Breast epithelium (tissue), 4 donors: ENCODE measurements around the gene CNOT10. TPM values are rescaled to one million over a fixed set of nuclear protein-coding genes. Genes with fewer than 3 reads are reported as not detected.

Source experiments
- DNase-seq, 2 donors: peaks; one replicate each; pipeline ENCODE4 v3.0.0-alpha.2; 2019; ENCODE audit warnings: low spot score in 2 of 2
- H3K27ac ChIP-seq, 2 donors: fragments of 200-600 bp; sonication (generic) in 1 of 2; one replicate each; pipeline ENCODE4 v1.5.1; 2016 to 2019; ENCODE audit warnings: mild to moderate bottlenecking in 1 of 2
- H3K27me3 ChIP-seq, 2 donors: fragments of 200-600 bp; sonication (generic) in 1 of 2; one replicate each; pipeline versions ENCODE4 v1.5.1 to v1.6.0; 2017 to 2019; ENCODE audit warnings: control low read depth in 1 of 2, mild to moderate bottlenecking in 1 of 2
- H3K36me3 ChIP-seq: fragments of 200-600 bp; one replicate; pipeline ENCODE4 v1.5.1; 2019
- H3K4me1 ChIP-seq, 2 donors: fragments of 200-600 bp; sonication (generic); one replicate each; pipeline ENCODE4 v1.5.1; 2016 to 2019; ENCODE audit warnings: control low read depth in 1 of 2
- H3K4me3 ChIP-seq, 3 donors: fragments of 200-600 bp; sonication (generic); 1 replicate in 2 of 3; 2 replicates in 1 of 3; pipeline ENCODE4 v1.5.1; 2016 to 2019; ENCODE audit warnings: mild to moderate bottlenecking in 3 of 3, moderate library complexity in 2 of 3
- H3K9me3 ChIP-seq, 2 donors: fragments of 200-600 bp; sonication (generic) in 1 of 2; one replicate each; pipeline ENCODE4 v1.5.1; 2016 to 2019; ENCODE audit warnings: control low read depth in 1 of 2
- CTCF ChIP-seq, 3 donors: fragments of 450-650 bp; IDR thresholded peaks; one replicate each; pipeline ENCODE4 v1.5.1; 2016 to 2017; ENCODE audit warnings: antibody characterized with exemption in 3 of 3, mild to moderate bottlenecking in 3 of 3, moderate library complexity in 3 of 3
- POLR2A ChIP-seq: fragments of 450-650 bp; IDR thresholded peaks from one replicate; pipeline ENCODE4 v1.6.1; 2016; ENCODE audit warnings: antibody characterized with exemption, mild to moderate bottlenecking, moderate library complexity
- POLR2AphosphoS5 ChIP-seq, 3 donors: sonication (generic); formaldehyde crosslinking; IDR thresholded peaks; one replicate each; pipeline ENCODE4 v1.6.1; 2017; ENCODE audit warnings: antibody characterized with exemption in 3 of 3
- intact Hi-C: fragments of 100-400 bp; cut with DNase I; formaldehyde crosslinking; loops from one replicate; pipeline ENCODE4 v1.15.1; 2023; ENCODE audit warnings: low total_unique reads
- total RNA-seq, 3 donors: library from RNA; depleted of rRNA; stranded (reverse); fragments of >200 nt; gene quantifications; one replicate each; pipeline ENCODE4 v1.1.0, GENCODE V29; 2016

CNOT10 gene
- total RNA-seq, 3 donors from 2014 or later = 18.4 to 37.9 (median 26.2) TPM

GRCh38 chr3:32675650-32676049, 9.3 kb upstream of the CNOT10 start:
- no peaks in the 10 kb centered on the region for H3K36me3 ChIP-seq
- no peak for DNase-seq
- H3K27me3 ChIP-seq = no peaks in the 10 kb centered on the region
- H3K27ac ChIP-seq = no peak overlapping the region
- no peaks in the 10 kb centered on the region for H3K9me3 ChIP-seq
- H3K4me1 ChIP-seq = no peaks in the 10 kb centered on the region
- TF ChIP-seq POLR2A (no peak), CTCF (IDR thresholded peaks at IDR 0.05) (no peak), POLR2AphosphoS5 (IDR thresholded peaks at IDR 0.05) (no peak)
- intact Hi-C loops = no loop called here
- no peak overlapping the region for H3K4me3 ChIP-seq

DNA sequence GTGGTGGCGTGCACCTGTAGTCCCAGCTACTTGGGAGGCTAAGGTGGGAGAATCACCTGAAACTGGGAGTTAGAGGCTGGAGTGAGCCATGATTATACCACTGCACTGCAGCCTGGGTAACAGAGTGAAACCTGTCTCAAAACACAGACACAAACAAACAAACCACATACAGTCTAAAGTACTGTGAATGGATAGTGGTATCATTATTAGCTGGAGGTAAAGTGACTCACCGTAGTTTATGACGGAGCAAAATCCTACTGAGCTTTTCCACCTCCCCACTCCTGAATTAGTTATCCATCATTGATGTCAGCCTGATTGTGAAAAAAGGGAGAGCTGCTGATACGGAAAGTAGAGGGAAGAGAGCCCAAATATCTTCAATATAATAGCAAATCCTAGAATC, 3.2 kb upstream of the CNOT10 start:
- Histone ChIP-seq H3K4me1 (no peaks in the 10 kb centered on the region), H3K4me3 (no peak overlapping the region), H3K36me3 (no peaks in the 10 kb centered on the region), H3K9me3 (no peaks in the 10 kb centered on the region), H3K27me3 (no peaks in the 10 kb centered on the region), H3K27ac (no peak overlapping the region)
- no peak for DNase-seq
- no peak for TF ChIP-seq POLR2AphosphoS5 (IDR thresholded peaks at IDR 0.05)
- TF ChIP-seq POLR2A = no peak
- TF ChIP-seq CTCF (IDR thresholded peaks at IDR 0.05) = no peak
- intact Hi-C loops = no loop called here

DNA sequence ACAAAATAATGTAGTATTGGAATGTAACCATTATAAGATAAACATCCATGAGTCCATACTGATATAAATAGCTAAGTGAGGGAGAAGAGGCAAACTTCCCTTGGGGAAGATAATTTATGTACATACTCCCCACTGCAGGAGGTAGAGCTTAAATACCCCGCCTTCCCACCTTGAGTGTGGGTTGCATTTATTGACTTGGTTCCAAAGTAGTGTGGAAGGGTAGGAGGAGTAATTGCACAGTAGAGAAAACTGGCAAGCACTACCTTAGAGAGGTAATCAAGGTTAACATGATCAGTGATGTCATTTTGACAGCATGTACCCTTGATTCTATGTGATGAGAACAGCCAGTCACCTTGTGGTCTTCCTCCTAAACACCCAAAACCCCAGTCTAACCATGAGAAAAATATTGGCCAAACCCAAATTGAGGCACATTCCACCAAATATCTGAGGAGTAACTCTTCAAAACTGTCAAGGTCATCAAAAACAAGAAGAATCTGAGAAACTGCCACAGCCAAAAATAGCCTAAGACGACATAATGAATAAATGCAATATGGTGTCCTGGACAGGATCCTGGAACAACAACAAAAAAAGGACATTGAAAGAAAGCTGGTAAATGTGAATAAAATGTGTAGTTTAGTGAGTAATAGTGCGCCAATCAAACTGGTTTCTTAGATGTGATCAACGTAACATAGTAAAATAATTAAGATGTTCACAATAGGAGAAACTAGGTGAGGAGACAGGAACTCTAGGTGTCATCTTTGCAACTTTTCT, 774 bp upstream of the CNOT10 start:
- Histone ChIP-seq H3K4me1 (no peaks in the 10 kb centered on the region), H3K36me3 (no peaks in the 10 kb centered on the region), H3K4me3 (peak overlapping the region; percentile 77 to 88 (median 85)), H3K27me3 (no peaks in the 10 kb centered on the region), H3K27ac (peak overlapping the region; percentile 84 to 89), H3K9me3 (no peaks in the 10 kb centered on the region)
- no peak for TF ChIP-seq POLR2A
- no peak for TF ChIP-seq CTCF (IDR thresholded peaks at IDR 0.05)
- no peak for TF ChIP-seq POLR2AphosphoS5 (IDR thresholded peaks at IDR 0.05)
- intact Hi-C loops = no loop called here
- DNase-seq = no peak

- Histone ChIP-seq H3K27me3 (no peaks in the 10 kb centered on the region), H3K4me3 (peak overlapping the region; percentile 77 to 88 (median 85)), H3K4me1 (no peaks in the 10 kb centered on the region), H3K36me3 (no peaks in the 10 kb centered on the region), H3K27ac (peak overlapping the region; percentile 84 to 89), H3K9me3 (no peaks in the 10 kb centered on the region)
- no peak for DNase-seq
- TF ChIP-seq POLR2A (no peak), POLR2AphosphoS5 (IDR thresholded peaks at IDR 0.05) (no peak), CTCF (IDR thresholded peaks at IDR 0.05) (no peak)
- intact Hi-C loops = no loop called here
Measured at GRCh38 chr3:32685543-32686185, 676 bp downstream of the CNOT10 start.

GRCh38 chr3:32686713-32687112, 1.7 kb downstream of the CNOT10 start:
- DNase-seq = no peak
- H3K4me1 ChIP-seq = no peaks in the 10 kb centered on the region
- H3K27ac ChIP-seq = no peak overlapping the region
- H3K36me3 ChIP-seq = no peaks in the 10 kb centered on the region
- intact Hi-C loops = no loop called here
- no peak overlapping the region for H3K4me3 ChIP-seq
- H3K27me3 ChIP-seq = no peaks in the 10 kb centered on the region
- no peak for TF ChIP-seq POLR2A
- no peak for TF ChIP-seq POLR2AphosphoS5 (IDR thresholded peaks at IDR 0.05)
- no peak for TF ChIP-seq CTCF (IDR thresholded peaks at IDR 0.05)
- H3K9me3 ChIP-seq = no peaks in the 10 kb centered on the region
